ENCODE data around the gene IL6R. TPM values are rescaled to one million over a fixed set of nuclear protein-coding genes. Genes with fewer than 3 reads are reported as not detected.

Gene IL6R
- total and polyA plus RNA-seq, 5 donors: 5.7 to 13.2 (median 11.6) TPM

- ATAC-seq: no peak
These were observed 94.3 kb downstream of the IL6R start for GRCh38 chr1:154499446-154499845.

GRCh38 chr1:154500533-154500932, 95.4 kb downstream of the IL6R start:
- Histone ChIP-seq H3K27ac (ENCODE audit: low read length) (peak overlapping the region; percentile 31), H3K4me3 (ENCODE audit: low read length) (peak overlapping the region; percentile 53), H3K9me3 (ENCODE audit: control insufficient read depth, low read length) (no peaks in the 10 kb centered on the region), H3K4me1 (ENCODE audit: control insufficient read depth, insufficient read depth, low read length) (no peaks in the 10 kb centered on the region), H3K27me3 (ENCODE audit: control insufficient read depth, insufficient read depth) (no peaks in the 10 kb centered on the region)
- intact Hi-C loops (cut with DNase I): no loop called here
- ATAC-seq (no peak), DNase-seq (no peak)
- 56% methylated on average over 8 of the region's 8 CpGs for WGBS

More at GRCh38 chr1:154499446-154499845, 94.3 kb downstream of the IL6R start:
- 63% methylated on average over 1 of the region's 1 CpG for WGBS
- H3K4me1 ChIP-seq (ENCODE audit: control insufficient read depth, insufficient read depth, low read length): no peaks in the 10 kb centered on the region
- intact Hi-C loops (cut with DNase I): no loop called here
- no peak for DNase-seq
- no peaks in the 10 kb centered on the region for H3K9me3 ChIP-seq (ENCODE audit: control insufficient read depth, low read length)
- peak overlapping the region; percentile 53 for H3K4me3 ChIP-seq (ENCODE audit: low read length)
- no peak overlapping the region for H3K27ac ChIP-seq (ENCODE audit: low read length)
- H3K27me3 ChIP-seq (ENCODE audit: control insufficient read depth, insufficient read depth): no peaks in the 10 kb centered on the region

GRCh38 chr1:154501423-154502065, 96.4 kb downstream of the IL6R start:
- intact Hi-C loops (cut with DNase I): no loop called here
- no peaks in the 10 kb centered on the region for H3K27me3 ChIP-seq (ENCODE audit: control insufficient read depth, insufficient read depth)

GRCh38 chr1:154502066-154502743, 97.1 kb downstream of the IL6R start, which contains the start of the genes SHE and TDRD10:
TSS of gene SHE (minus strand) at chr1:154502412. CDS start at chr1:154502026, 386 bp downstream.
TSS of gene TDRD10 (plus strand) at chr1:154502219. CDS start at chr1:154506904, 4,685 bp downstream.
- H3K4me3 ChIP-seq (ENCODE audit: low read length): peak within 1 kb of the TSS; percentile 53
- ATAC-seq (peak; percentile 84 to 88), DNase-seq (peak; percentile 68 to 88 (median 87))
- H3K27ac ChIP-seq (ENCODE audit: low read length): peak within 1 kb of the TSS; percentile 56
- 1% methylated on average over 90 of the region's 90 CpGs for WGBS
- intact Hi-C loops (cut with DNase I): no loop called here
- H3K27me3 ChIP-seq (ENCODE audit: control insufficient read depth, insufficient read depth): no peaks in the 10 kb centered on the region
- H3K4me1 ChIP-seq (ENCODE audit: control insufficient read depth, insufficient read depth, low read length): no peaks in the 10 kb centered on the region
- no peaks in the 10 kb centered on the region for H3K9me3 ChIP-seq (ENCODE audit: control insufficient read depth, low read length)

More at GRCh38 chr1:154501423-154502065, 96.4 kb downstream of the IL6R start:
- 3% methylated on average over 54 of the region's 54 CpGs for WGBS
- H3K9me3 ChIP-seq (ENCODE audit: control insufficient read depth, low read length): no peaks in the 10 kb centered on the region
- DNase-seq (peak; percentile 82 to 91 (median 91)), ATAC-seq (peak; percentile 74 to 80)
- H3K4me3 ChIP-seq (ENCODE audit: low read length): peak overlapping the region; percentile 53
- H3K4me1 ChIP-seq (ENCODE audit: control insufficient read depth, insufficient read depth, low read length): no peaks in the 10 kb centered on the region
- peak overlapping the region; percentile 56 for H3K27ac ChIP-seq (ENCODE audit: low read length)

GRCh38 chr1:154502744-154503115, 97.6 kb downstream of the IL6R start:
- ATAC-seq: peak; percentile 47 to 54
- Histone ChIP-seq H3K9me3 (ENCODE audit: control insufficient read depth, low read length) (no peaks in the 10 kb centered on the region), H3K4me3 (ENCODE audit: low read length) (peak overlapping the region; percentile 53), H3K27me3 (ENCODE audit: control insufficient read depth, insufficient read depth) (no peaks in the 10 kb centered on the region), H3K27ac (ENCODE audit: low read length) (no peak overlapping the region), H3K4me1 (ENCODE audit: control insufficient read depth, insufficient read depth, low read length) (no peaks in the 10 kb centered on the region)
- intact Hi-C loops (cut with DNase I): no loop called here
- DNase-seq: peak; percentile 41 to 74 (median 71)
- 18% methylated on average over 43 of the region's 43 CpGs for WGBS

- Histone ChIP-seq H3K4me3 (ENCODE audit: low read length) (no peak overlapping the region), H3K27me3 (ENCODE audit: control insufficient read depth, insufficient read depth) (no peaks in the 10 kb centered on the region), H3K4me1 (ENCODE audit: control insufficient read depth, insufficient read depth, low read length) (no peaks in the 10 kb centered on the region), H3K27ac (ENCODE audit: low read length) (no peak overlapping the region), H3K9me3 (ENCODE audit: control insufficient read depth, low read length) (no peaks in the 10 kb centered on the region)
- no peak for DNase-seq
- 76% methylated on average over 5 of the region's 5 CpGs for WGBS
- intact Hi-C loops (cut with DNase I): no loop called here
- ATAC-seq: no peak
These were observed 98.8 kb downstream of the IL6R start for GRCh38 chr1:154503898-154504297.

- Histone ChIP-seq H3K27ac (ENCODE audit: low read length) (no peak overlapping the region), H3K4me3 (ENCODE audit: low read length) (no peak overlapping the region), H3K4me1 (ENCODE audit: control insufficient read depth, insufficient read depth, low read length) (no peaks in the 10 kb centered on the region), H3K9me3 (ENCODE audit: control insufficient read depth, low read length) (no peaks in the 10 kb centered on the region), H3K27me3 (ENCODE audit: control insufficient read depth, insufficient read depth) (no peaks in the 10 kb centered on the region)
- ATAC-seq (no peak), DNase-seq (no peak)
- intact Hi-C loops (cut with DNase I): no loop called here
- 79% methylated on average over 3 of the region's 3 CpGs for WGBS
These were observed 107.6 kb downstream of the IL6R start for GRCh38 chr1:154512760-154513159.

- 86% methylated on average over 7 of the region's 7 CpGs for WGBS
- DNase-seq: no peak
- no peak for ATAC-seq
- Histone ChIP-seq H3K4me1 (ENCODE audit: control insufficient read depth, insufficient read depth, low read length) (no peaks in the 10 kb centered on the region), H3K27ac (ENCODE audit: low read length) (no peak overlapping the region), H3K27me3 (ENCODE audit: control insufficient read depth, insufficient read depth) (no peaks in the 10 kb centered on the region), H3K4me3 (ENCODE audit: low read length) (no peak overlapping the region), H3K9me3 (ENCODE audit: control insufficient read depth, low read length) (no peaks in the 10 kb centered on the region)
- intact Hi-C loops (cut with DNase I): no loop called here
These were observed 109.0 kb downstream of the IL6R start for GRCh38 chr1:154514066-154514553.

- intact Hi-C loops (cut with DNase I): no loop called here
- ATAC-seq: no peak
These were observed 112.5 kb downstream of the IL6R start for GRCh38 chr1:154517661-154518060.

More at GRCh38 chr1:154517661-154518060, 112.5 kb downstream of the IL6R start:
- Histone ChIP-seq H3K4me1 (ENCODE audit: control insufficient read depth, insufficient read depth, low read length) (peaks cover 7% of the 10 kb centered on the region), H3K4me3 (ENCODE audit: low read length) (no peak overlapping the region), H3K9me3 (ENCODE audit: control insufficient read depth, low read length) (no peaks in the 10 kb centered on the region), H3K27me3 (ENCODE audit: control insufficient read depth, insufficient read depth) (no peaks in the 10 kb centered on the region), H3K27ac (ENCODE audit: low read length) (no peak overlapping the region)
- no peak for DNase-seq
- 96% methylated on average over 11 of the region's 11 CpGs for WGBS

Measured in right cardiac atrium (tissue), 5 donors.